ENCODE results near the gene CACNA1I. TPM values are rescaled to one million over a fixed set of nuclear protein-coding genes. Genes with fewer than 3 reads are reported as not detected.

The CACNA1I gene
- polyA plus RNA-seq, 3 donors = 0.04 TPM; not detected in 2

DNA sequence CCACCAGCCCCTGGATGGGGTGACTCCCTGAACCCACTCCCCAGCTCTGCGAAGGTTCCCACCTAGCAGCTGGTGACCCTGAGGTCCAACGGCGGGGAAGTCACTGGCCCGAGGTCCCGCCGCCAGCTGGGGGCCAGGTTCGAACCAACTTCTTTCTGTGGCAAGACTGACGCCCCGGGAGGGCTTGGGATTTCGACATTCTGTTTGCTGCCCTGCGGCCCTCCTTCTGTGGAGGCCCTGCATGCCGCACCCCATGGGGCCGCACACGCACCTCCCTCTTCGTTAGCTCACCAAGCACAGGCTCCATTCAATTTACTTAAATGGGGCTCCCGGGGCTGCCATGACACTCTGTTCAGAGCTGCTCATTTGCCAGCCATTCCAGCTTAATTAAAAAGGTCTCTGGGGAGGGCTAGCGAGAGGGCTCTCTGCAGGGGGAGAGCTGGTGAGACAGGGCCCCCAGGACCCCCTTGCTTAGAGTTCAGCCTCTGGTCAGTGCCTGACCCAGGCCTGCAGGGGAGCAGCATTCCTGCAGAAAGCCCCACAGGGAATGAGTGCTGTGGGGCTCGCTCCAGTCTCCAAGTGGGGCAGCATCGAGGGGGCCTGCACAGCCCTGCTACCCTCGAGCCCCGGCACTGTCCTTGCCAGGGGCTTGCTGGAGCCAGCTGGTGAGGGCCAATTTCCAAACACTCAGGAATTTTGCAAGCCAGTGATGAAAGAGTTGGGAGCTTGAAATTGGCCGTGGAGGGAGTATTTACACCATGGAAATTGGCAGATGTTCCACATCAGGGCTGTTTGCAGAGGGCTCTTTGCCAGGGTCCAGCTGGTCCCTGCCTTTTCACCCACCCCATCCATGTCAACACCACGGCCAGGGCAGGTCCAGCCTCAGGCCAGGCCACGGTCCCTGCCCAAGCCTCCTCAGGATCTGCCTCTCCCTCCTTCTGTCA, 80.8 kb downstream of the CACNA1I start:
- peaks cover 0 to 2% (median 0%) of the 10 kb centered on the region in 7 donors for H3K9me3 Mint-ChIP-seq
- no peak overlapping the region for H3K9ac ChIP-seq (ENCODE audit: insufficient read depth, low read length, poor library complexity, severe bottlenecking)
- H3K4me2 ChIP-seq (replicated peaks; ENCODE audit: extremely low read depth, low read length, poor library complexity, severe bottlenecking) = no peak overlapping the region
- DNase-seq = no peak
- no peak overlapping the region for H3K4me3 ChIP-seq (replicated peaks in 1 of 3; ENCODE audit: low read depth in 2 of 3, low read length in 3 of 3)
- H3K27me3 ChIP-seq (ENCODE audit: control insufficient read depth in 2 of 2, insufficient read depth in 2 of 2, low read length in 2 of 2) = no peaks in the 10 kb centered on the region
- H3K4me3 Mint-ChIP-seq = no peak overlapping the region
- intact Hi-C loops (cut with micrococcal nuclease) = no loop called here
- no peak overlapping the region for H3K27ac Mint-ChIP-seq
- H2AFZ ChIP-seq (ENCODE audit: insufficient read depth, low read depth, low read length, poor library complexity, severe bottlenecking) = no peak overlapping the region
- H3K4me1 ChIP-seq (ENCODE audit: control insufficient read depth in 1 of 2, insufficient read depth in 2 of 2, low read length in 2 of 2) = no peaks in the 10 kb centered on the region
- H3K36me3 Mint-ChIP-seq = no peaks in the 10 kb centered on the region
- H3K27me3 Mint-ChIP-seq (ENCODE audit: low read depth in 3 of 3) = peaks cover 6 to 12% (median 9%) of the 10 kb centered on the region in 3 donors
- H3K9me3 ChIP-seq (replicated peaks in 1 of 2; ENCODE audit: control insufficient read depth in 1 of 2, insufficient read depth in 1 of 2, low read length in 2 of 2) = no peaks in the 10 kb centered on the region
- WGBS (ENCODE audit: insufficient coverage) = 80% methylated on average over 18 of the region's 24 CpGs
- H3K36me3 ChIP-seq (replicated peaks in 1 of 2; ENCODE audit: control insufficient read depth in 1 of 2, insufficient read depth in 2 of 2, low read length in 2 of 2) = no peaks in the 10 kb centered on the region
- TF ChIP-seq, protein P1, sequence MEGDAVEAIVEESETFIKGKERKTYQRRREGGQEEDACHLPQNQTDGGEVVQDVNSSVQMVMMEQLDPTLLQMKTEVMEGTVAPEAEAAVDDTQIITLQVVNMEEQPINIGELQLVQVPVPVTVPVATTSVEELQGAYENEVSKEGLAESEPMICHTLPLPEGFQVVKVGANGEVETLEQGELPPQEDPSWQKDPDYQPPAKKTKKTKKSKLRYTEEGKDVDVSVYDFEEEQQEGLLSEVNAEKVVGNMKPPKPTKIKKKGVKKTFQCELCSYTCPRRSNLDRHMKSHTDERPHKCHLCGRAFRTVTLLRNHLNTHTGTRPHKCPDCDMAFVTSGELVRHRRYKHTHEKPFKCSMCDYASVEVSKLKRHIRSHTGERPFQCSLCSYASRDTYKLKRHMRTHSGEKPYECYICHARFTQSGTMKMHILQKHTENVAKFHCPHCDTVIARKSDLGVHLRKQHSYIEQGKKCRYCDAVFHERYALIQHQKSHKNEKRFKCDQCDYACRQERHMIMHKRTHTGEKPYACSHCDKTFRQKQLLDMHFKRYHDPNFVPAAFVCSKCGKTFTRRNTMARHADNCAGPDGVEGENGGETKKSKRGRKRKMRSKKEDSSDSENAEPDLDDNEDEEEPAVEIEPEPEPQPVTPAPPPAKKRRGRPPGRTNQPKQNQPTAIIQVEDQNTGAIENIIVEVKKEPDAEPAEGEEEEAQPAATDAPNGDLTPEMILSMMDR (IDR thresholded peaks at IDR 0.05) = no peak
- H3K27ac ChIP-seq (ENCODE audit: low read depth in 1 of 2, low read length in 2 of 2) = no peak overlapping the region
- H3K79me2 ChIP-seq (ENCODE audit: insufficient read depth, low read length) = no peaks in the 10 kb centered on the region
- H3K4me1 Mint-ChIP-seq = no peaks in the 10 kb centered on the region
- no peaks in the 10 kb centered on the region for H4K20me1 ChIP-seq (ENCODE audit: insufficient read depth, low read length)

DNA sequence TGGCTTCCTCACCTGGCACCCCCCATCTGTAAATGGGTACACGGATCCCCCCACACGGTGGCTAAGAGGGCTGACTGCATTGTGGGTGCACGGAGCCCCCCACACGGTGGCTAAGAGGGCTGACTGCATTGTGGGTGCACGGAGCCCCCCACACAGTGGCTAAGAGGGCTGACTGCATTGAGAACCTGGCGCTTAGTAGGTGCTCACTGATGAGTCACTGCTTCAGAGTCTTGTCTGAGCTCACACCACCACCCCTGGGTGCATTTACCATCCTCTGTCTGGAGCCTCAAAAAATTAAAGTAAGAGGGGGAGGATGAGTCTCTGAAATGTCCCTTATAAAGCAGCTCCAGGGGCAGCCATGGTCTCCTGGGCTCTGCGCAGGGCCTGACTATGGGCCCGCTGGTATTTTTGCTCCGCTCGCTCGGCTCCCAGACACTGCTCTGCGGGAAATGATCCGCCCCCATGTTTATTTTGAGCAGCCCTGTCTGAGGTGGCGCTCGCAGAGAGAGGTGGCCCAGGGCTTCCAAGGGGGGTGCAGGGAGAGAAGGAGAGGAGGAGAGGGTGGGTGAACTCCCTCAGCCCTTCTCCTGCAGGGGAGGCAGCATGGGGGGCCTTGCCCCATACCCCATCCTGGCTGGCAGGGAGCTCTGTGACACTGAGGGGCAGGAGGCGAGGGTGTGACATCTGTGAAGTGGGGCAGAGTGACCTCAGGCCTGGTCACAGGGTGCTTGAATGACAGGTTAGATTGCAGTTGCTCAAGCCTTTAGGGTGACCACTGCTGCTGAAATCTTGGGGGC, 82.6 kb downstream of the CACNA1I start:
- TF ChIP-seq, protein P1 (IDR thresholded peaks at IDR 0.05) = no peak
- no peaks in the 10 kb centered on the region for H3K36me3 ChIP-seq (replicated peaks in 1 of 2; ENCODE audit: control insufficient read depth in 1 of 2, insufficient read depth in 2 of 2, low read length in 2 of 2)
- Mint-ChIP-seq H3K36me3 (no peaks in the 10 kb centered on the region), H3K27me3 (ENCODE audit: low read depth in 3 of 3) (peaks cover 18 to 19% (median 18%) of the 10 kb centered on the region in 3 donors), H3K4me3 (no peak overlapping the region), H3K9me3 (peaks cover 0 to 2% (median 0%) of the 10 kb centered on the region in 7 donors), H3K27ac (no peak overlapping the region), H3K4me1 (no peaks in the 10 kb centered on the region)
- no peak overlapping the region for H2AFZ ChIP-seq (ENCODE audit: insufficient read depth, low read depth, low read length, poor library complexity, severe bottlenecking)
- H3K79me2 ChIP-seq (ENCODE audit: insufficient read depth, low read length) = no peaks in the 10 kb centered on the region
- no peaks in the 10 kb centered on the region for H4K20me1 ChIP-seq (ENCODE audit: insufficient read depth, low read length)
- H3K27ac ChIP-seq (ENCODE audit: low read depth in 1 of 2, low read length in 2 of 2) = no peak overlapping the region
- intact Hi-C loops (cut with micrococcal nuclease) = no loop called here
- H3K4me1 ChIP-seq (ENCODE audit: control insufficient read depth in 1 of 2, insufficient read depth in 2 of 2, low read length in 2 of 2) = no peaks in the 10 kb centered on the region
- no peak overlapping the region for H3K9ac ChIP-seq (ENCODE audit: insufficient read depth, low read length, poor library complexity, severe bottlenecking)
- no peak overlapping the region for H3K4me2 ChIP-seq (replicated peaks; ENCODE audit: extremely low read depth, low read length, poor library complexity, severe bottlenecking)
- no peak overlapping the region for H3K4me3 ChIP-seq (replicated peaks in 1 of 3; ENCODE audit: low read depth in 2 of 3, low read length in 3 of 3)
- H3K27me3 ChIP-seq (ENCODE audit: control insufficient read depth in 2 of 2, insufficient read depth in 2 of 2, low read length in 2 of 2) = peaks cover 0 to 8% of the 10 kb centered on the region in 2 donors
- H3K9me3 ChIP-seq (replicated peaks in 1 of 2; ENCODE audit: control insufficient read depth in 1 of 2, insufficient read depth in 1 of 2, low read length in 2 of 2) = no peaks in the 10 kb centered on the region
- 75% methylated on average over 9 of the region's 16 CpGs for WGBS (ENCODE audit: insufficient coverage)
- DNase-seq = no peak
